ENCODE measurements around the gene TUBB2B.

The TUBB2B gene

GRCh38 chr6:3227363-3228045, at the start of gene TUBB2B:
TSS of gene TUBB2B (minus strand) at chr6:3227653. CDS start at chr6:3227543, 110 bp downstream.
- DNase-seq, result peak; percentile 54

DNA sequence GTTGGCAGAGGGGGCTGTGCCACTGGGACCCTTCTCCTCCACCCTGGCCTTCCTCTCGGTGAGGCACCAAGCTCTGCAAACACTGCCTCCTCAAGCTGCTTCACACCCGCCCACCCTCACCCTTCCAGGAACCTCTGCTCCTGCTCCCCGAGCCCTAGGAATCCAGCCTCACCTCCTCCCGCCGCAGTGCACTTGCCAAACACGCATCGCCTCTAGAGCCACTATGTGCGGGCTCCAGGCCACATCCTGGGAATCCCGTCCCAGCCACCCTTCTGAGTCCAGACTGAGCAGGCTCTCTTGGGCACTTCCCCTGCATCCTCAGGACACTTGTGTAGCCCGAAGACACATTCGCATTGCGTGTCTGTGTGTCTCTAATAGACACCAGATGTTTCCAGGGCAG, 49.8 kb upstream of the TUBB2B start:
- DNase-seq, result no peak

DNA sequence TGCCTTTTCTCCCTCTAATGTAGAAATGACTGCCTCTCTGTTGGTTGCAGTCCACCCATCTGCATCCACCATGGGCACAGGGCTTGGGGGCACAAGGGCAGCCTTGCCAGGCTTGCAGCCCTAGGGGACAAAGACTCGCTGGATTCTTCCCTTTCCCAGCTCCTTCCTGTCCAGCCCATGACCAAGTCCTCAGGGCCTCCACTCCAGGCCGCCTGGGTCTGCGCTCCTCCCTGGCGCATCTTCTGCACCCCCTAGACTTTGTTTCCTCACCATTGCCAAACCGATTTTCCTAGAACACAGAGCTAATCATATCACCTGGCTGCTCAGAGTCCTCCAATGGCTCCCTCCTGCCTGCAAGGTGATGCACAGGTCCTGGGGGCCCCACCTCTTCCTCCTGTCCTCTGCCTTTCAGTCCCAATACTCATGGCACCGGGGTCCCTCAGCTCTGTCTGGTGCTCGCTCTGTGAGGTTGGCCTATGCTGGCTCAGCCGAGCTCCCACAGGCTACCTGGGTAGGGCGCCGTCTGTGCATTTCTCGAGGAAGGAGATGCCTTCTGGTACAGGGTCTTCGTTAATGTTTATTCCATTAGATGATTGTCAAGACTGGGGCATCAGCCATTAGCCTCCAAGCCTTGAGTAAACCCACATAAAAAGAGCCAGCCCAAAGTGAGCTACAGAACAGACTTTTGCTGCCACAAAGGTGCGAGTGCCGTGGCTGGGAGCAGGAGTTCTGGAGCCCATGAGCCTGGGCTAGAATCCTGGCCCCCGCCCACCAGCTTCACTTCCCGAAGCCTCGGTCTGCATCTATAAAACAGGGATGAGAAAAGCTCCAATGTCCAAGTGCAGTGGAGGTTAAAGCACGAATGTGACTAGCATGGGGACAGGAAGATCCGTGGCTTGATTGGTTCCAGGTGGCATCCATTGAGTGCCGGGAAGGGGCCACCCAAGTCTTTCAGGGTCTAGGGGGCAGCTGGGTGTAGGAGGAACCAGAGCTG, 49.0 kb upstream of the TUBB2B start:
- no peak for DNase-seq

DNA sequence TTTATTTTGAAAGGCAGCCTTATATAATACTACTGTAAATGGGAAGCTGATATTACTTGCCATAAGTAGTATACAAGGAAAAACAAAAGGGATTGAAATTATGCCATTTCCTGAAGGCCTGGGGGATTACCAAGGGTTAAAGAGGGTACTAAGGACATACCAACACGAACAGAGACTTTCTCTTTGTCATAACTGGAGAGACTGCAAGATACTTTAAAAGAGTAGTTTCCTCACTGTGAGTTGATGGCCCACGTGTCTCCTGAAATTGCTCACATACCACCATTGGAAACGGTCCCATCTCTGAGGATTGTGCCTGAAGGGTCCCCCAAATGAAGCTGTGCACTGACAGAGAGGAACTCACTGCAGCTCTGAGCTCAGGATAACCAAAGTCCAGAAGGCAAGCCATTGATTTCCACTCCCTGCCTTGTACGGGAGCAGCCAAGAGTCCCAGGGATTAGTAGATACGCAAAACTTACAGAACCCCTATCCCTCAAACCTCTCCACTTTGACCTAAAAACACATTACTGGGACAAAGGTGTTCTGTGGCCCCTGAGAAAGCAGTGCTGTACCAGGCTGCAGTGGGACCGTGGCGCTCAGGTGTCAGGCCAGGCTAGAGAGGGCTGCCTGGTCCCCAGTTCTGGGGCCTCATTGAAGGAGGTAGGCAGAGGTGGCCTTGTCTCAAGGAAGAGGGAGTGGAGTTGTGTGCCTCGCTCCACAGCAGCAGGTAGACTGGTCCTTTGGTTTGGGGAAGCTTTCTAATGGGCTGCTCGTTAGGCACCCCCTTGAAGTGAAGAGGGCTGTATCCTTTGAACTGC, 46.5 kb upstream of the TUBB2B start:
- no peak for DNase-seq

GRCh38 chr6:3272911-3273547, 45.6 kb upstream of the TUBB2B start:
- no peak for DNase-seq

DNA sequence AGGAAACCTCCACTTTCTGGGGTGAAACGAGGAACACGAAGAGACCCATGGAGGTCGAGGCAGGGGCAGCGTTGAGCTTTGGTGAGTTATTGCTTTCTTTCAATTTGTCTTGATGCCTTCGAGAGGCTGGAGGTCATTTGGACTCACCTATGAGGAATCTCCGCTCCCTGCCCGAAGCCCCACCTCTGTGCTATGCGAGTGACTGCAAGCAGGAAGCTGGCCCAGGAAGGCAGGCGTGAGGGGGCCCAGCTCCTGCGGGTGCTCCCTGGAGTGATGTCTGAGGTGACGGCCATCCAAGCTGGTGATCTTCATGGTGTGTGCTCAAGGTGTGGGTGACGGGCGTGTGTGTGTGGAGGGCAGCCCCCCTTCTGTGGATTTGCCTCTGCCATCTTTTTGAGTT, 44.3 kb upstream of the TUBB2B start:
- no peak for DNase-seq

DNA sequence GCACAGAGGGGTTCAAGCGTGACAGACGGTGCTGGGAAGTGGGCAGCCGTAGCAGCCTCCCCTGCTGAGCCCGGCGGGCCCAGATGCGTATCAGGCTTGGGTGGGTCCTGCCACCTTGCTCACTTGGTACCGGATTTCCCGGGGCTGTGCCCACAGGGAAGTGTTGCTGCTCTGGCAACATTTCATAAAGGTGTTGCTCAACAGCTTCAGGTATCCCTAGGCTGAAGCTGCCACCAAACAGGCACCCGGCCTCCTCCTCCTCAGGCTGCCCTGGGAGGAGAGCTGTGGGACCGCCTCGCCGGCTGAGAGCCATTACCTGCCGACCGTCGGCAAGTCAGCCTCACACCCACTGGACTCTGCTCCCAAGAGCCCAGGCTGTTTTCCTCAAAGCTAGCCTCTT, 42.8 kb upstream of the TUBB2B start:
- no peak for DNase-seq

GRCh38 chr6:3269281-3269975, 42.0 kb upstream of the TUBB2B start:
- DNase-seq, result no peak

DNA sequence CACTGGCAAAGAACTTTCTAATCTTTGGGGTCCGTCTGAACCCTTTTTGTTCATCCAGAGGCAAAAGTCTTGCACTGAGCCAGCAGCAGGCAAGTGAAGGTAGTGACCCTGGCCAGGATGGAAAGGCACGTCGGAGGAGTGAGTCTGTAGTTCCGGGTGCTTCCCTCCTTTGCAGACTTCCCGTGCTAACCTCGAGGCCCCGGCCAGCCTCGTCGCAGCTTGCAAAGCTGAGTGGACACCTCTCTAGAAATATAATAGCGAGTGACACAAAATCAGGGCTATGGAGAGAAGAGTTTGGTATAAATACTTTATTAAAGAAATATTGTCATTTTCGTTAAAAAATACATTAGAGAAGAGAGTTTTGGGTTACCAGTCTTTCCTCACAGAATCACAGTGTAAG, 41.2 kb upstream of the TUBB2B start:
- DNase-seq, result no peak

DNA sequence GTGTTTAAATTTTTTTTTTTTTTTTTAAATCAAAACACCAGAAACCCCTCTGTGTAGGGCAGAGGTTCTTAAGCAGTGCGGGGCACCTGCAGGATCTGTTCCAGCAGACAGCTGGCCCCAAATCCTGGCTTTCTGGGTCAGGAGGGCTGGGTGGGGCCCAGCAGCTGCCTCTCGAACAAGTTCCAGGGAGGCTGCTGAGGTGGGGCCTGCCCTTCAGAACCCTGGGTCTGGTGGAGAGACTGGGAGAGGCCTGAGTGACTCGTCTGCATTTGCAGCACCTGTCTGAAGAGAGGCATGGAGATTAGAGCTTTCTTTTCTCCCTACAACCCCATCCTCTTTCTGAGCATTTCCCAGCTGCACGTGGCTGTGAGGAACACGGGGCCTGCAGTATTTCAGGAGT, 39.7 kb upstream of the TUBB2B start:
- DNase-seq, result no peak

GRCh38 chr6:3266170-3266569, 38.7 kb upstream of the TUBB2B start:
- no peak for DNase-seq

DNA sequence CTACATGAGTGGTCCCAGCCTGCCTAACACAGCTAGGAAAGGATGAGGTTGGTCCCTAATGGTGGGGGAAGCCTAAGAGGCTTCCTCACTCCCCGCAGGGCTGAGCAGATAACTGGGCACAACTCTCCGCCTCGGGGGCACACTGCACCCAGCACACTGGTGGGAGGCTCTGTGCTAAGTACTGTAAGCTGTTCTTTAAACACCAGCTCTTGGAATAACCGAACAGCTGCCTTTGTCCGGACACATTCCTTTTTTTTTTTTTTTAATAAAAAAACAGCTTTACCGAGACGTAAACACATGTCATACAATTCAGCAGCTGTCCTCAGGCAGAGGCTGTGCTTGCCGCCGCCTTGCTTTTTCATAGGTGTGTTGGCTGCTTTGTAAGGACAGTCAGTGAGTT, 38.2 kb upstream of the TUBB2B start:
- DNase-seq, result no peak

DNA sequence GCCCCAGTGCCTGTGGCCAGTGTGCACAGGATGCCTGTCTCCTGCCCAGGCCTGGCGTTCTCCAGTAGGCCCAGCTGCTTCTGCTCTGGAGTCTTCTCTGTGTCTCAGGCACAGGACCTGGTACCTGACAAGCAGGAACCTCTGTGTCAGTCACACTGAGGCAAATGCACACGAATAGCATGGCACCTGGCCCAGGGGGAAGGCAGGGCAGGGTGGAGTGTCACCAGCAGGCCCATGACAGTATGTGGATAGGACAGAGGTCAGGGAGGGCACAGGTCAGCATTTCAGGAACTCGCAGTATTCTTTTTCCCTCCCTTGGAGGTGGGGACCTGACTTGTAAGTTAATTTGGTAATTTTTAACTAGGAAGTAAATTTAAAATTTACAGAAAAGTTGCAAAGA, 36.9 kb upstream of the TUBB2B start:
- DNase-seq, result no peak

DNA sequence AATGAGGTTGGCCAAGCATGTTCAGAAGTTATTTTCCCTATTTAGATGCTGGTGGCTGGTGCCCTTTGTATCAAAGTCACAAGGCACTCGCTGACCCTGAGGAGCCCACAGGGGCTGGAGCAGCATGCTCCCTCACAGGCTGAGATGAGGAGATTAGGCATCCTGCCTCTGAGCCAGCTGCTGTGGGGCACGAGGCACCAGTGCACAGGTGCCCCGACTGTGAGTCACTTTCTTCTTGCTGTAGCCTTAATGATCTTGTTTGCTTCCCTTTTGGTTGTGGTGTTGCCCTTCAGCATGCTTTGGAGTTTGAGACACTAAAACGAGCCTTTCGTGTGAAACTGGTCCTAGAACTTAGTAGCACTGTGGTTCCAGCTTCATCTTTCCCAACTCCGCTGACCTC, 35.6 kb upstream of the TUBB2B start:
- no peak for DNase-seq

DNA sequence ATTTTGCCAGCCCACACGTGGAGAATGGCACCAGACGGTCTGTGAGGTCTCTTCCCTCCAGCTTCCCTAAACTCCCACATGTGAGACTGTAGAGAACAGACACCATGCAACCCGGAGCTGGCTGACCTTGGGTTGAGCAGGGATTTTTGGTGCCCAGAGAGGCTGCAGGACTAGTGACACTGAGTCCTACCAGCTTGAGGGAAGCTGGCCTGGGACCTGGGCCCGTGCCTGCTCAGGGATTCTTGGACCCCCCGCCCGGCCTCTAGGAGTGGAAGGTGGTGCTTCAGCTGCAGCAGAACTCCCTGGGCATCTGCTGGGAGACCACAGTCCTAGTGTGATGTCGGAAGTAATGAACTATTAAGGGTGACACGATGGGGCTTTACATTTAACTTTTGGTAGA, 34.5 kb upstream of the TUBB2B start:
- no peak for DNase-seq

GRCh38 chr6:3261518-3261820, 34.0 kb upstream of the TUBB2B start:
- no peak for DNase-seq

- no peak for DNase-seq
Observed at GRCh38 chr6:3260772-3261517, 33.5 kb upstream of the TUBB2B start.

GRCh38 chr6:3260296-3260695, 32.8 kb upstream of the TUBB2B start:
- DNase-seq, result no peak

DNA sequence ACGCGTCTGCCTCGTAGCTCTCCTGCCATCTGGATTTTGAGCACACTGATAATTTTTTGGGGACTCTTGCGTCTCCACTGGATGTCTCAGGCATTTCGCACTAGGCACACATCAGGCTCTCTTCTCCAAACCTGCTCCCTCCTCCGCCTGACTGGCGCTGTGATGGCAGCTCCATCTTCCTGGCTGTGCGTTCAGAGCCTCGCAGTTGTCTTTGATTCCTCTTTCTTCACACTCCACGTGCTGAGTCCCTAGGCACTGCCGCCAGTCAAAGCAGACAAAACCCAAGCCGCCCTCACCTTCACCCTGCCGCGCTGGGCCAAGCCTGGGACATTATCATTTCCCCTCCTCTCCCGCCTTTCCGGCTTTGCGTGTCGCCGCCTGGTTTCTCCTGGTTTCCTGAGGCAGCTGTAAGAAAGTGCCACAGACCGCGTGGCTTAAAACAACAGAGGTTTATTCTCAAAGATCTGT, 32.1 kb upstream of the TUBB2B start:
- no peak for DNase-seq

DNA sequence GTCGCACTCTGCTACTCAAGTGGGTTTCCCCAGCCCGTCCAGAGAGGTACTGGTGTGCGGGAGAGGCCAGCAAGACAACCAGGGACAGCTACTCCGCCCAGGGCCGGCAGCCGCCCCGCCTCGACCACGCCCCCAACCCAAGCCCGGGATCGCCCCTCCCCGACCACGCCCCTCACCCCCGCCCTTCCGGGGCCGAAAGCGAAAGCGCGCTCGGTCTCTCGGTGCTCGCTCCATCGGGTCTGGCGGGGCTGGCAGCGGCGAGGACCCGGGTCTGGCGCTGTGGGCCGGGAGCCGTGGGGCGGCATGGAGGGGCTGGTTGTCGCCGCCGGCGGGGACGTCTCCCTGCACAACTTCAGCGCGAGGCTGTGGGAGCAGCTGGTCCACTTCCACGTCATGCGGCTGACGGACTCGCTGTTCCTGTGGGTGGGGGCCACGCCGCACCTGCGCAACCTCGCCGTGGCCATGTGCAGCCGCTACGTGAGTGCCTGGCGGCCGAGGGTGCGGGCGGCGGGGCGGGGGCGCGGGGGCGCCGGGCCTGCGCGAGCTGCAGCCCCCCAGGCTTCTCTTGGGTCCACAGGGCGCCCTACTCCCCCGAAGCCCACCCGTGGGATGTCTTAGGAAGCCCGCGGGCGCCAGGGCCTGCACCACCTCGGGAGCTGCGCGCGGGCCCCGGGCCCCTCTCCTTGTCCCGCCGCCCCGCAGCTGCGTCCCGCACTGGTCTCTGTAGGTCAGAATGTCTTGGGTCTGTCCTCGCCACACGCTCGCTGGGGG, 31.5 kb upstream of the TUBB2B start, which contains the start of gene PSMG4:
PSMG4 (plus strand) TSS at position 228 of the 771 bp plus-strand sequence; CDS start at position 304, 76 bp downstream.
- DNase-seq, result peak; percentile 24

DNA sequence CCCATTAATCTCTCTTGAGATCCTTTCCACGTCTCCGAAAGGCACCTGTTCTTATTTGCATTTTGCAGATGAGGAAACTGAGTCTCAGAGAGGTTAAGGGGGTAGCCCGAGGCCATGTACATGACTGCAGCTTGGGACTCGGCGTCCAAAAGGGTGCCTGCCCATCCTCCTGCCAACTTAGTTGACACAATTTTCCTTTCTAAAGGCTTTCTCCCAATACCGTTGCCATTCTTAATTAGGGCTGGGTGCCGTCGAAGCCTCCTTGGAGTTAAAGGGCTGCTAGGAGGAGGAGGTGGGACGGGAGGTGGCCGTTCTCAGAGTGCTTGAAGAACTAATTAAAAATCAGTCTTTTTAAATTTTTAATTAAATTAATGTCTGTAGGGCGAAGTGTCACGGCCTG, 30.7 kb upstream of the TUBB2B start:
- DNase-seq, result no peak
